Effector memory CD4-positive, alpha-beta T cell (primary cell): Measurements from ENCODE around the gene RER1.

Source experiments
- DNase-seq, 3 donors: peaks; one replicate each; pipeline ENCODE4 v3.0.0-alpha.2; 2020
- H3K27ac ChIP-seq: 2 replicates; pipeline ENCODE4 v1.7.0; 2013; ENCODE audit warnings: mild to moderate bottlenecking, low read length, moderate library complexity; ENCODE audit not compliant: insufficient read depth, poor library complexity, severe bottlenecking
- H3K27me3 ChIP-seq: replicated peaks from 2 replicates; pipeline ENCODE4 v1.7.0; 2013; ENCODE audit warnings: mild to moderate bottlenecking, low read length; ENCODE audit not compliant: insufficient read depth, control insufficient read depth, poor library complexity, severe bottlenecking
- H3K36me3 ChIP-seq: 2 replicates; pipeline ENCODE4 v1.7.0; 2013; ENCODE audit warnings: mild to moderate bottlenecking, low read length, moderate library complexity; ENCODE audit not compliant: control insufficient read depth, insufficient read depth
- H3K4me1 ChIP-seq: 2 replicates; pipeline ENCODE4 v1.7.0; 2013; ENCODE audit warnings: low read length, mild to moderate bottlenecking; ENCODE audit not compliant: control insufficient read depth, insufficient read depth, poor library complexity, severe bottlenecking
- H3K4me3 ChIP-seq: 2 replicates; pipeline ENCODE4 v1.7.0; 2013; ENCODE audit warnings: low read length, low read depth, mild to moderate bottlenecking; ENCODE audit not compliant: insufficient read depth, poor library complexity, severe bottlenecking
- H3K9me3 ChIP-seq: 2 replicates; pipeline ENCODE4 v1.7.0; 2013; ENCODE audit warnings: mild to moderate bottlenecking, low read length, moderate library complexity; ENCODE audit not compliant: control insufficient read depth

Gene RER1

DNA sequence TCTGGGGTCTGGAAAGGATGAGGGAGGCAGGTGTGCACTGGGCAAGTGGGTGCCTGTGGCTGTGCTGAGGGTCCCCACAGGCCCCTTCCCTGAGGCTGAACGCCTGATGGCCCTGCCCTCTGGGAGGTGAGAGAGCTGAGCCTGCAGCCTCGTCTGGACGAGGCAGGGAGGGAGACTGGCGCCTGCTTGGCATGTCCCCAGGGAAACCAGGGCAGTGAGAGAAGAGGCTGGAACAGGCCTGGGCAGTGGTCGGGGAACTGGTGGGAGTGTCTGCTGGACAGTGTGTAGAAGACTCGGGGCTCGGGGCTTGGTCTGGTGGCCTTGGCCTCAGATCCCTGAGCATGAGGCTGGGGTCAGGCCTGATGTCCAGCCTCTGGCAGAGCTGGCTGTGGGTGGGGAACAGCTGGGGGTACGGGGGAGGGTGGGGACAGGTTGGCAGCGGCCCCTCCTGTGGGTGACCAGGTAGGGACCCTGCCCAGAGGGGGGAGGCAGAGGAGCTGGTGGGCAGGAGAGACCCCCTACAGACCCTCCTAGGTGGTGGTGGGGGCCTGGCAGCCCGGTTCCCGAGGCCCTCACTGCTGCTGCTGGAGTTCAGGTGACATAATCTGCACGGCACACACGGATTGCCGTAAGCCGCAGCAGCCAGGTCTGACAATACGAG lies 53.7 kb downstream of the RER1 start:
- peaks cover 6% of the 10 kb centered on the region for H3K4me1 ChIP-seq
- peaks cover 15% of the 10 kb centered on the region for H3K27me3 ChIP-seq

DNA sequence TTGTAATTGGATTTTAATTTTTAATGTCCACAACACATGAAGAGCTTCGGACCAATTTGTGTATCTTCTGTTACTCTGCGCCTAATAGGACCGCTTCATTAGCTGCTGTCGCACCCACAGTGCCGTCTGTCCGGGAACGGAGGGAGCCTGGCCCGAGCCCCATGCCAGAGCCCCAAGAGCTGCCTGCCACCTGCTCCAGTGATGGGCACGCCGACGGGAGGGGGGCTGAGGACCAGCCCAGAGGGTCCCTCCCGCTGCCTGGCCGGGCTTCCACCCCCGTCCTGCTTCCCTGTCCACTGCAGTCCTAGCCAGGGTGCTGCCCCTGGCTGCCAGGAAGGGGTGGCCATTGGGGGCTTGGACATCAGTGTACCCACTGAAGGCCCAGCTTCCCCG lies 54.2 kb downstream of the RER1 start:
- Histone ChIP-seq H3K27me3 (peaks cover 15% of the 10 kb centered on the region), H3K4me3 (no peak overlapping the region), H3K9me3 (no peaks in the 10 kb centered on the region), H3K27ac (no peak overlapping the region), H3K4me1 (peaks cover 6% of the 10 kb centered on the region), H3K36me3 (no peaks in the 10 kb centered on the region)
- no peak for DNase-seq

More for the DNA sequence above, 53.7 kb downstream of the RER1 start:
- Histone ChIP-seq H3K9me3 (no peaks in the 10 kb centered on the region), H3K27ac (no peak overlapping the region), H3K4me3 (no peak overlapping the region), H3K36me3 (no peaks in the 10 kb centered on the region)
- DNase-seq, result no peak

DNA sequence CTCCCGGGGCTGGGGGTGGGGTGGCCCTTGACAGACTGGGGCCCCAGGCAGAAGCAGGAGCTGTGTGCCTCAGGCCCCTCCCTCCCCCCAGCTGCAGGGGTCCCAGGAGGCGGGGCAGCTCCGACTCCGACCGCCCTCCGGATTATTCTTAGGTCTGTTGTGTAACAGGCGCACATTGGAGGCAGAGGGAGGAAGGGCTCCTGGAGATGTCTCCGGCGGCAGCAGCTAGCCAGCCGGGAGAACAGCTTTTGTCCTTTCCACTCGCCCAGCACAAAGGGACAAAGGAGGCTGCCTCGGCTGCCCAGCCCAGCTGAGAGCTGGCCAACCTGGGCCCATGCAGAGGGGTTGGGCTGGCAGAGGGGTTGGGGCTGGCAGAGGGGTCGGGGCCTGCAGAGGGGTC lies 54.8 kb downstream of the RER1 start:
- peaks cover 6% of the 10 kb centered on the region for H3K4me1 ChIP-seq
- no peak overlapping the region for H3K4me3 ChIP-seq
- no peaks in the 10 kb centered on the region for H3K36me3 ChIP-seq
- no peaks in the 10 kb centered on the region for H3K9me3 ChIP-seq
- DNase-seq, result no peak
- H3K27me3 ChIP-seq, result peaks cover 15% of the 10 kb centered on the region
- H3K27ac ChIP-seq, result no peak overlapping the region

DNA sequence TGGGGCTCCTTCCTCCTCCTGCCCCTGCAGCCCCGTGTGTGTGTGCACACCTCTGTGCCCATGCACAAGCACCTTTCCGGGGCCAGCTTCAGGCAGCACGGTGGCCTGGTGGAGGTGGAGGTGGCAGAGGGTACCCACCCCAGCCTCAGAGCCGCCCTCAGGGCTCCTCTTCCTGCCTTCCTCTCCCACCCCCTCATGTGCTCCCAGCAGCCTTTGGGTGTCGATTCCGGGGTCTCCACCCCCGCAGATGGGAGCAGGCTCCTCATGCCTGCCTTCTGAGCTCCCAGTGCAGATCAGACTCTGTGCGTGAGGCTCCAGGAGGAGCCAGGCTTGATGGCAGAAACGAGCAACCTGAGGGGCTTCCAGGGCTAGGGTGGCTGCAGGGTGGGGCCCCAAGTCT lies 55.2 kb downstream of the RER1 start:
- Histone ChIP-seq H3K4me3 (no peak overlapping the region), H3K27me3 (peaks cover 15% of the 10 kb centered on the region), H3K36me3 (no peaks in the 10 kb centered on the region), H3K4me1 (peaks cover 6% of the 10 kb centered on the region), H3K27ac (no peak overlapping the region), H3K9me3 (no peaks in the 10 kb centered on the region)
- no peak for DNase-seq

DNA sequence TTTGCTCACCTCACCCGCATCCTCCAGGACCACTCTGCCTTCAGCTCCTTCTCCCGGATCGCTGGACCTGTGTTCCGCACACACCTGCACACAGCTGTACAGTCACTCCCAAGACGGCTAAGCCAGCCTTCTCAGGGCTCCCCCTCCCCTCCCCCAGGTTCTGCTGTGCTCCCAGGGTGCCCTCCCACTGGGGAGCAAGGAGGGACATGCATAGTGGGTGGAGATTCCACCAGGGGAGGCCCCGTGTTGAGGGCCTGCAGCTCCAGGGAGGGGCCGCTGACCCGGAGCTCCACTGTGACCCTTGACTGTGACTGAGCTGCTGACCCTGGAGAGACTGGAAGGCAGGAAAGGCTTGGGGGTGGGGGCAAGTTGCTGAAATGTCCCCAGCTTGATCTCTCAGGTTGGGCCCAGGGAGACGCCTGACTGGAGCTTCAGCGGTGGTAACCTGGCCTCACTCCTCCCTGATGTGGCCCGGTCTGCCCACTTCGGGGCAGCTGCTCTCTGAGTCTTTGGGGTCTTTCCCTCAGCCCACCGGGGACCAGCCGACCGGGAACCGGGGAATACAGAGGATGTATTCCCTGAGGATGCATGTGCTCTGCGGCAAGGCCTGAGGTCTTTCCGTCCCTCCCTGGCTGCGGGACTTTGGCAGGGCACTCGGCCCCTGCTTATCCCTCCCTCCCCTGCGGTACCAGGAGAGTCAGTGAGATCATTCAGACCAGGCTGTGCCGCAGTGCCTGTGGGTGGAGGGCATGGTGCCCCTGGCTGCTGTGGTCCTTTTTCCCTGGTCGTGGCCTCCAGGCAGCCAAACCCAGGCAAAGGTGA lies 55.8 kb downstream of the RER1 start:
- Histone ChIP-seq H3K4me1 (peaks cover 6% of the 10 kb centered on the region), H3K4me3 (no peak overlapping the region), H3K9me3 (no peaks in the 10 kb centered on the region), H3K36me3 (no peaks in the 10 kb centered on the region), H3K27me3 (peaks cover 15% of the 10 kb centered on the region), H3K27ac (no peak overlapping the region)
- no peak for DNase-seq

DNA sequence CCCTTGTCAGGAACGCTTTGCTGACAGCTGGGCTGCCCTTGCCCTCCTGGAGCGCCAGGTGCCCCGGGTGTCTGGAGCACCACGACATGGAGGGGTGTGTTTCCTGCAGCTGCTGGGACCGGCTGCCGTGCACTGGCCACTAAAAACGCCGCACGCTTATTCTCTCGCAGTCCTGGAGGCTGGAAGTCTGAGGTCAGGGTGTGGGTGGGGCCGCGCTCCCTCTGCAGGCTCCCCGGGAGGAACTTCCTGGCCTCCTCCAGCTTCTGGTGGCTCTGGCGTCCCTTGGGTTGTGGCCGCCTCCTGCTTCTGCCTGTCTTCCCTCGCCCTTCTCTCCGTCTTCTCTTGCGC lies 56.4 kb downstream of the RER1 start:
- Histone ChIP-seq H3K4me1 (peaks cover 3% of the 10 kb centered on the region), H3K36me3 (no peaks in the 10 kb centered on the region), H3K9me3 (no peaks in the 10 kb centered on the region), H3K4me3 (no peak overlapping the region), H3K27me3 (peaks cover 12% of the 10 kb centered on the region), H3K27ac (no peak overlapping the region)
- DNase-seq, result no peak

DNA sequence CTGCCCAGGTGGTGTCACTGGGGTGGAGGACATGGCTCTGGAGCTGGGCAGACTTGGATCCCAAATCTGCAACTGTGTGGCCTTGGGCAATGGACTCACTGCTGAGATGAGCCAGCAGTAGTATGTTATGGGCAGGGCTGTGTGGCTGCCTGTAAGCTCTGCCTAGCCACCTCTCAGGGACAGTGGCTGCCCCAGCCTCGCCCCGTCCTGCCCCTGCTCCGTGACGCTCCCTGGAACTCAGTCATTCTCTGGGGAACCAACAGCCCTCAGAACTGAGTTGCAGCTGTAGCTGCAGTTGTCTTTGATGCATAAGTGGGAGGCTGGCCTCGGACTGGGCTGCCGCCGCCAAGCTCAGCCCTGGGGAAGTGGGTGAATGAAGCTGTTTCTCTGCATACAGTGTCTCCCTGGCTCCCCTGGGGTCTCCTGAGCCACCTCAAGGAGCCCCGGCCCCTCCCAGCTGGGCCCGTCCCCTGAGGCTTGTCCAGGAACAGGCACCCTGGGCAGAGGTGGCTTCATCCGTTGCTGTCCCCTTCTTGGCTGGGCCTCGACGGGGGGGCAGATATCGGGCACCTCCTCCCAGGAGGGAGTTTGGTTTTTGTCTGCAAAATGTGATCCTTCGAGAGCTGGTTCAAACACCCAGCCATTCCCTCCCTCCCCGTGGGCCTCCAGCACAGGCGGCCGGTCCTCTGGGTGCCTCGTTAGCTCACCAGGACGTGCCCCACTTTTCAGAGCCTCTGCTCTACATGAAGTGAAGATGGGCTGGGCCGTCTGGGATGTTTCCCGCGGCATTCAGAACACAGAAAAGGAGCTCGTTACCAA lies 58.2 kb downstream of the RER1 start:
- DNase-seq, result no peak
- H3K27ac ChIP-seq, result no peak overlapping the region
- no peak overlapping the region for H3K4me3 ChIP-seq
- H3K4me1 ChIP-seq, result no peaks in the 10 kb centered on the region
- no peaks in the 10 kb centered on the region for H3K36me3 ChIP-seq
- no peaks in the 10 kb centered on the region for H3K27me3 ChIP-seq
- H3K9me3 ChIP-seq, result no peaks in the 10 kb centered on the region

DNA sequence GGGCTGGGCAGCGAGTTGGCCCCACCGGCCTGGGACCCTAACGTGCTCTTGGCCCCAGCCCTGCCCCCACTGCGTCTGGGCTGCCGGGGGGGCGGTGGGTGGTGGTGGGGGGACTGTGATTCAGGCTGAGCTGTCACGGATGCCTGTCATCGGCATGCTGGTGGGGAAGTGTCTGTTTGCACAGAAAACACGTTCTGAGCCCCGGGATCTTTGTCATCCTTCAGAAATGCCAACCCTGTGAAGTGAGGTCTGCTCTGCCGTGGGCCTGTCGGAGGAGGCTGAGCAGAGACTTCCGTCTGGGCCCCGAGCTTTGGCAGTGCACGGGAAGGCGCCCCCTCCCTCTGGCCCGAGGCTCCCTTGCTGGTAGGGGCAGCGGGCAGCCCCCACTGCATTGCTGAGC lies 60.1 kb downstream of the RER1 start:
- DNase-seq, result no peak
- Histone ChIP-seq H3K4me1 (no peaks in the 10 kb centered on the region), H3K27me3 (no peaks in the 10 kb centered on the region)

DNA sequence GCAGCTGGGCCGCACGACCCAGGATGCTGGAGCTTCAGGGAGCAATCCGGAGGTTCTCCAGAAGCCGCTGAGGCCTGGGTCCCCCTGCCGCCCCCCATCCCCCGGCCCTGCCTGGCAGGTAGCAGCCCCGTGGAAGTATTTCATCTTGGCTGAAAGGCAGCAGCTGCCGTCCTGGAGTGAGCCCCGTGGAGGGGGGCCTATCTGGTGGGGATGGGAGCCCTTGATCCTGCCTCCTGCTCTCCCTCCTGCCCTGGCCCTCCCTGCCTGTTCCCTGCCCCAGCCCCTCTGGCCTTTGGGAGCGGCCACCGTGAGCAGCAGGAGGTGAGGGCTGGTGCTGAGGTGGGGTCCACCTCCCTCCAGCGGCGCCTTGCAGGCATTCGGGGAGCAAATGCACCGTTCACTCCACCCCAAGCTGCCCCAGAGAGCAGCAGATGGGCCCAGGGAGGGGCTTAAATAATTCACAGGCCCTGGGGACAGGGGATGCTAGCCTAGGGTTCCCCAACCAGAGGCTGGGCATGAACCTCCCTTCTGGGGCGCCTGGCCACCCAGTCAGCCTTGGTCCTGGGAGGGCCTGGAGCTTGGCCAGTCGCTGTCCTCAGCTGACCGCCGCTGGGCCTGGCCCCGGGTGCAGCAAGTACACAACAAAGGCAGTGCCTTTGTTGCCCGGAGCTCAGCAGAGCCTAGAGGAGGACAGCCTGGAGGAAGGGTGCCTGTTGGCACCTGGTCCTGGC lies 60.7 kb downstream of the RER1 start:
- Histone ChIP-seq H3K9me3 (no peaks in the 10 kb centered on the region), H3K27me3 (no peaks in the 10 kb centered on the region), H3K36me3 (no peaks in the 10 kb centered on the region), H3K4me1 (no peaks in the 10 kb centered on the region), H3K4me3 (no peak overlapping the region), H3K27ac (no peak overlapping the region)
- no peak for DNase-seq

More for the DNA sequence above, 60.1 kb downstream of the RER1 start:
- H3K27ac ChIP-seq, result no peak overlapping the region
- no peaks in the 10 kb centered on the region for H3K36me3 ChIP-seq
- H3K4me3 ChIP-seq, result no peak overlapping the region
- no peaks in the 10 kb centered on the region for H3K9me3 ChIP-seq
